Type B pancreatic cell (in vitro differentiated cells): ENCODE data around the gene IFFO2. TPM values are rescaled to one million over a fixed set of nuclear protein-coding genes. Genes with fewer than 3 reads are reported as not detected.

Source experiments
- DNase-seq: peaks from one replicate; pipeline ENCODE4 v3.0.0; 2021; ENCODE audit warnings: mixed read lengths; ENCODE audit not compliant: unreplicated experiment; ENCODE audit errors: extremely low spot score
- H3K27ac Mint-ChIP-seq: 2 replicates; pipeline ENCODE4 v1.8.0; 2021; ENCODE audit warnings: mild to moderate bottlenecking, mixed read lengths
- H3K27me3 Mint-ChIP-seq: 2 replicates; pipeline ENCODE4 v1.8.0; 2021; ENCODE audit warnings: mixed read lengths
- H3K36me3 Mint-ChIP-seq: 2 replicates; pipeline ENCODE4 v1.8.0; 2021; ENCODE audit warnings: mixed read lengths
- H3K4me1 Mint-ChIP-seq: one replicate; pipeline ENCODE4 v1.8.0; 2021; ENCODE audit warnings: mixed read lengths; ENCODE audit not compliant: unreplicated experiment
- H3K4me3 Mint-ChIP-seq: 2 replicates; pipeline ENCODE4 v1.8.0; 2021; ENCODE audit warnings: mild to moderate bottlenecking, mixed read lengths
- H3K9me3 Mint-ChIP-seq: 2 replicates; pipeline ENCODE4 v1.8.0; 2021; ENCODE audit warnings: mixed read lengths
- total RNA-seq: library from RNA; stranded (reverse); gene quantifications from 2 replicates; pipeline ENCODE4 v1.2.1, GENCODE V29; 2021; ENCODE audit warnings: low replicate concordance
- TF ChIP-seq, protein P1 (sequence below): fragments of 200-600 bp; sonication (generic); conservative IDR thresholded peaks from 2 replicates; pipeline ENCODE4 v1.5.0; 2021; ENCODE audit warnings: antibody characterized with exemption, mild to moderate bottlenecking

Gene IFFO2
- total RNA-seq, 1 donor from 2014 or later = 11.3 TPM

DNA sequence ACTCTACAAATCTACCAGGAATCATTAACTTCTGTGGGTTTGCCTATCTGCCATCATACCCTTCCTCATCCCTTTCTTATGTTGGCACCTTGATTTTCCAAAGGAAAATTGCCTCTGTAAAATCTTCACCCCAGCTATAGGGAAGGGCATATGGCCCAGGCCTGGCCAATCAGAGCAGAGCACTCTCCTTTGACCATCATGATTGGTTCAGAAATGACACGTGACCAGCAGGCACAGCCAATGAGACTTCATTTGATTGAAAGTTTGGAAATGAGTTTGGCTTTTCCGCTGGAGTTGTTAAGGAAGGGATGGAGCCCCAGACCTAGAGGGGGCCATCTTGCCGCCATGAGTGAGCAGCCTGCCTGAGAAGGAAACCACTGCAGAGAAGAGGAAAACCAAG, 35.1 kb upstream of the IFFO2 start:
- Mint-ChIP-seq H3K27me3 (peaks cover 6% of the 10 kb centered on the region), H3K9me3 (peaks cover 7% of the 10 kb centered on the region), H3K36me3 (no peaks in the 10 kb centered on the region), H3K4me3 (no peak overlapping the region), H3K27ac (no peak overlapping the region), H3K4me1 (no peaks in the 10 kb centered on the region)
- TF ChIP-seq, protein P1, sequence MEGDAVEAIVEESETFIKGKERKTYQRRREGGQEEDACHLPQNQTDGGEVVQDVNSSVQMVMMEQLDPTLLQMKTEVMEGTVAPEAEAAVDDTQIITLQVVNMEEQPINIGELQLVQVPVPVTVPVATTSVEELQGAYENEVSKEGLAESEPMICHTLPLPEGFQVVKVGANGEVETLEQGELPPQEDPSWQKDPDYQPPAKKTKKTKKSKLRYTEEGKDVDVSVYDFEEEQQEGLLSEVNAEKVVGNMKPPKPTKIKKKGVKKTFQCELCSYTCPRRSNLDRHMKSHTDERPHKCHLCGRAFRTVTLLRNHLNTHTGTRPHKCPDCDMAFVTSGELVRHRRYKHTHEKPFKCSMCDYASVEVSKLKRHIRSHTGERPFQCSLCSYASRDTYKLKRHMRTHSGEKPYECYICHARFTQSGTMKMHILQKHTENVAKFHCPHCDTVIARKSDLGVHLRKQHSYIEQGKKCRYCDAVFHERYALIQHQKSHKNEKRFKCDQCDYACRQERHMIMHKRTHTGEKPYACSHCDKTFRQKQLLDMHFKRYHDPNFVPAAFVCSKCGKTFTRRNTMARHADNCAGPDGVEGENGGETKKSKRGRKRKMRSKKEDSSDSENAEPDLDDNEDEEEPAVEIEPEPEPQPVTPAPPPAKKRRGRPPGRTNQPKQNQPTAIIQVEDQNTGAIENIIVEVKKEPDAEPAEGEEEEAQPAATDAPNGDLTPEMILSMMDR = no peak
- no peak for DNase-seq

DNA sequence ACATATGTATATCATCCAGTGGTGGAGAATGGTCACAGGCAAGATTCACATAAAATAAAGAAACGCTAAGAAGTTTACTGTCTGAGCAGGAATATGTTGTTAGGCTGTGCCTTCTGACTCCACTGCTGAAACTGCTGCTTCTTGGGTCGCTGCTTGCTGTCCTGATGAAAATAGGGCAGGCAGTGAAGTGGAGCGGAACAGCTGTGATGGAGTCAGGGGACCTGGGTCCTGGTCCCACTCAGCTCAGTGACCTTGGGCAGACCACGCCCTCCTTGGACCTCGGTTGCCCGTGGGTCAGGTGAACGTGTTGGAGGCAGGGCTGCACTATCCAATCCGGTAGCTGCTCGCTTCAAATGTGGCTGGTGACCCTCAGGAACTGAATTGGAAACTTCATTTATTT, 33.4 kb upstream of the IFFO2 start:
- Mint-ChIP-seq H3K36me3 (no peaks in the 10 kb centered on the region), H3K9me3 (peaks cover 7% of the 10 kb centered on the region), H3K4me1 (no peaks in the 10 kb centered on the region), H3K27ac (no peak overlapping the region), H3K4me3 (no peak overlapping the region), H3K27me3 (peaks cover 7% of the 10 kb centered on the region)
- TF ChIP-seq, protein P1 = no peak
- no peak for DNase-seq

DNA sequence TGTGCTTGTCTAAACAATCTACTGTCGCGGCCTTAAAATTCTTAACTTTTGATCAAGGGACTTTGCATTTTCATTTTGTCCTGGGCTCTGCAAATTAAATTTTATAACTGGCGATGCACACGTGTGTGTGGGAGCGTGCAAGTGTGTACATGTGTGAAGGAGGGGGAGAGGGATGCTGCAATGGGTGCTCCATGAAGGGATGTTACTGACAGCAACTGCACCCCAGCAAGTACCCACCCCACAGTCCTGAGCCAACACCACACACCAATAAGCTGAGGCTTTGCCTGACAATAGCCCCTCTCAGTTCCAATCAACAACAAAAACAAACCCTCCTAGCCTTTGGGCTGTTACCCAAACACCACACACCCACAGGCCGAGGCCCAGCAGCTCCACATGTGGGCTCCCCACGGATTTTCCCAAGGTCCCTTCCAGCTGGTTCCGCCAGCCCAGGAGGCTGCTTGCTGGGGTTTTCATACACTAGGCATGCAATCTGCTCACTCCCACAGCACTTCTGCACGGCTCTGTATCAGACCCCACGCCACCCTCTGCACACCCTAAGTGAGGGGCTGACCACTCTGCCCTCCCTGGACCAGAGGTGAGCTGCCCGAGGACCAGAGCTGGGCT, 32.8 kb upstream of the IFFO2 start:
- Mint-ChIP-seq H3K27ac (no peak overlapping the region), H3K27me3 (peaks cover 12% of the 10 kb centered on the region)

DNA sequence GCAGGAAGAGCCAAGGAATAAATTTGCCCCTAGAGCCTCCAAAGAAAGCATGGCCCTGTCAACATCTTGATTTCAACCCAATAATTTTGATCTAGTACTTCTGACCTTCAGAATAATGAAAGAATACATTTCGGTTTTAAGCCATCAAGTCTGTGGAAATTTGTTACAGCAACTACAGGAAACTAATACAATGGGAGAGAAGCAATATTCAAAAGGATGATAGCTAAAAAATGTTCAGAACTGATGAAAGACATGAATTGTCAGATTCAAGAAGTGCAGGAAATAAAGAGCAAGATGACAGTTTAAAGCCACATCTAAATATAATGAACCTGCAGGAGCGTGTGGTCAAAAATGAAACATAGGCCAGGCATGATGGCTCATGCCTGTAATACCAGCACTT, 24.8 kb upstream of the IFFO2 start:
- DNase-seq = no peak
- peaks cover 42% of the 10 kb centered on the region for H3K27me3 Mint-ChIP-seq
- TF ChIP-seq, protein P1 = no peak
- H3K4me1 Mint-ChIP-seq = no peaks in the 10 kb centered on the region
- H3K27ac Mint-ChIP-seq = no peak overlapping the region
- no peaks in the 10 kb centered on the region for H3K9me3 Mint-ChIP-seq
- no peak overlapping the region for H3K4me3 Mint-ChIP-seq
- H3K36me3 Mint-ChIP-seq = no peaks in the 10 kb centered on the region

More for the DNA sequence above, 32.8 kb upstream of the IFFO2 start:
- Mint-ChIP-seq H3K4me1 (no peaks in the 10 kb centered on the region), H3K36me3 (no peaks in the 10 kb centered on the region), H3K9me3 (peaks cover 7% of the 10 kb centered on the region), H3K4me3 (no peak overlapping the region)
- TF ChIP-seq, protein P1 = no peak
- no peak for DNase-seq

DNA sequence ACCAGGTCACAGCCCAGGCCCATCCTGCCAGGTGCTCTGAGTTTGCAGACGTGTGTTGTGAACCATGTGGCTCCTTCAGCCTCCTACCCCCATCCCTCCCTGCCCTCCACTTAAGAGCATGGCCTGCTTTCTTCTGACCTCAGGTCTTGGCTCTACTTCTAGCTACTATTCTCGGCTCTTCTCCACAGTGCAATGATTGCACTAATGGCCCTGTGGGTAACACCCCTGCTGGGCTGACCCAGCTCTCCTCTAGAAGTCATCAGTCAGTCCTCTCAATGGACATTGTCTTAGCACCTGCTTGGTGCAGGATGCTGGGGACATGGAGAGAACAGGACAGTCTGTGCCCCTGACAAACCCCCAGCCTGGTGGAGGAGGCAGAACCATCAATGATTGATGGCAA, 22.2 kb upstream of the IFFO2 start:
- DNase-seq = no peak
- Mint-ChIP-seq H3K9me3 (no peaks in the 10 kb centered on the region), H3K27me3 (peaks cover 30% of the 10 kb centered on the region), H3K36me3 (no peaks in the 10 kb centered on the region), H3K4me3 (no peak overlapping the region), H3K27ac (no peak overlapping the region), H3K4me1 (no peaks in the 10 kb centered on the region)
- TF ChIP-seq, protein P1 = no peak
